NCI-H82 treated with DMSO at 0.1 percent for 48 hours (cell line): Measurements from ENCODE around the gene SLC7A6.
"Not testable (repeated sequence)": the region's sequence is repeated elsewhere in the genome, so short reads cannot be mapped to it uniquely, and the experiment has no call there.

ENCODE experiments used
- DNase-seq: peaks from one replicate; lab custom pipeline; 2025; ENCODE audit not compliant: unreplicated experiment; lab: John Stamatoyannopoulos, UW

The SLC7A6 gene

DNA sequence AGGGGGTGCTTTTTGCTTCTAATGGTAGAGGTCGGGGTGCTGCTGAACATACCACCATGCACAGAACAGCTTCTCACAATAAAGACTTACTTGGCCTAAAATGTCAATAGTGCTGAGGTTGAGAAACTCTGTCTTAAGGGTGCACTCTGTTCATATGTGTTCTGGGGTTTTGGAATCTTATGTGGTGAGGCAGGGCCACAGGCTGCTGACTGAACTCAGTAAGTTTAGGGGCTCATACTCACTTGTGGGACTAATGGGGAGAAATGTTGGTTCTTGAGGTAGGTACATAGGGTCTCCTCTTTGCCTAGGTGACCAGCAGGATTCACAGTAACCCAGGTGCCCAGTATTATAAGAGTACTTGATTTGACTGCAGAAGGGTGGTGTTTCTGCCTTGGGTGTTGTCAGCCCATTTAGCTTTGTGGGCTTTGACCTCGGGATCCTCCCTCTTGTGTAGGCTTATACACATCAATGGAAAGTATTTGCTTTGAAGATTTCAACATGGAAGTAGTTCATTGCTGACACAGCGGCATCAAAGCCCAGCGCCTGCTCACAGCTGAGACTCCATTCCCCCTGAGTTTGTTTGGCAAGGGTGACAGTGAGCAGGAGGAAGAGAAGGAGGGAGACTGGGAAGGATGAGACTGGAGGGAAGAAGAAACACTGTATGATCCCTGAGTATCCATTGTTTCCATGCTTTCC lies 17.2 kb downstream of the SLC7A6 start:
- DNase-seq, result no peak

GRCh38 chr16:68282064-68282452 lies 17.7 kb downstream of the SLC7A6 start:
- DNase-seq, result no peak

- no peak for DNase-seq
These were observed 19.0 kb downstream of the SLC7A6 start for GRCh38 chr16:68283346-68283745.

- DNase-seq, result no peak
These were observed 19.7 kb downstream of the SLC7A6 start for GRCh38 chr16:68283801-68284598.

DNA sequence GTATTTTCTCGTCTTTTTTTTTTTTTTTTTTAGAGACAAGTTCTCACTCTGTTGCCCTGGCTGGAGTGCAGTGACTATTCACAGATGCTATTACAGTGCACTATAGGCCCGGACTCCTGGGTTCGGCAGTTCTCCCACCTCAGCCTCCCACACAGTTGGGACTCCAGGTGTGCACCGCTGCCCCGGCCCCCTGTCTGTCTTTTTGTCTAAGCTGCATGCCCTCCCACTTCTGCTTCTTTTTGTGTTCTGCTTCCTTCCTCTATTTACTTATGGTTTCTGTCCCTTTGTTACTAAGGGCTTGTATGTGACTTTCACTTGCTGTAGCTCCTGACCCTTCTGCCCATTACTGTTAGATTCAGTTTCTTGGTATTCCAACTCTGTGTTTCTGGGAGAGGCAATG lies 20.5 kb downstream of the SLC7A6 start:
- DNase-seq, result no peak

DNA sequence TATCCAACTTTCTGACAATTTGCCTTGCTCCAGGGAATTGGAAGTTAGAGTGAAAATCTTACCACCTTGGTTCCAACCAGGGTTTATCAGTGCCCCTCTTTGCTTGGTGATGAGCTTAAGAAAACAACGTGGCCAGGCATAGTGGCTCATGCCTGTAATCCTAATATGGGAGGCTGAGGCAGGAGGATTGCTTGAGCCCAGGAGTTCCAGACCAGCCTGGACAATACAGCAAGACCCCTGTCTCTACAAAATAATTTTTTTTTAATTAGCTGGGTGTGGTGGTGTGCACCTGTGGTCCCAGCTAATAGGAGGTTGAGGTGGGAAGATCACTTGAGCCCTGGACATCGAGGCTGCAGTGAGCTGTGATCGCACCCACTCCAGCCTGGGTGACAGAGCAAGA lies 21.4 kb downstream of the SLC7A6 start:
- no peak for DNase-seq

DNA sequence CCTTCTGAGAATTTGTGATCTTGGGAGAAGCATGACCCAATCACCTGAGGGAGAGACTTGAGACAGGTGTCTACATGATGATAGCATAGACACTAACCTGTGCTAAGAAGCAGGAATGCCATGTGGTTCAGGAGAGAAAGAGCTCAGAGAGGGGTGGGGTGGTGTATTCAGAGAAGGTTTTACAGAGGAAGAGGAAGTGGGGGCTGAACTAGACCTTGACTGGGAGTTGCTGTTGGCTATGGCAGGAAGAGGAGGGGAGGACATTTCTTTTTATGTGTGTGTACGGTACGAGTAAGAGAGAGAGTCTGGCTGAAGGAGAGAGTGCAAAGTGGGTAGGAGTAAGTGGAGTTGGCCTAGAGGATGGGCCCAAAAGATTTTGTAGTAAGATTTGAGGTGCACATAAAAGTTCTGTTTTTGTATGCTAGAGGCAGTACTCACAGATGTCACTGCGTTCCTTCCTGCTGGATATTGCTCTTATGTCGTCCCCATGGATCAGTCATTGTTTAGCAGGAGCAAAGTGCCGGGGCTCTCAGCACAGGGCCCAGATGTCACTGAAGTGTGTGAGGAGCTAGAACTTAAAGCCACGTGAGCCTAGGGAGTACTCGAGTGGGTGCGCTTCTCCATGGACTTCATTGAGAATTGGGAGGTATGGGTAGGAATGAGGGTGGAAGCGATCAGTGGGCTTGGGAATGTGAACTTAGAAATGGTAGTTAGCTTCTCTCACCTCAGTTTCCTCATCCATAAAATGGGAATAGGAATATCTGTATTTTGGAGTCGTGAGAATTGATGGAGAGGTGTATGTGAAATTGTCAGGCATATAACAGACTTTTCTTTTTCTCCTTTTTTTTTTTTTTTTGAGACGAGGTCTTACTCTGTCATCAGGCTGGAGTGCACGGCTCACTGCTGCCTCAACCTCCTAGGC lies 22.1 kb downstream of the SLC7A6 start:
- DNase-seq, result no peak

DNA sequence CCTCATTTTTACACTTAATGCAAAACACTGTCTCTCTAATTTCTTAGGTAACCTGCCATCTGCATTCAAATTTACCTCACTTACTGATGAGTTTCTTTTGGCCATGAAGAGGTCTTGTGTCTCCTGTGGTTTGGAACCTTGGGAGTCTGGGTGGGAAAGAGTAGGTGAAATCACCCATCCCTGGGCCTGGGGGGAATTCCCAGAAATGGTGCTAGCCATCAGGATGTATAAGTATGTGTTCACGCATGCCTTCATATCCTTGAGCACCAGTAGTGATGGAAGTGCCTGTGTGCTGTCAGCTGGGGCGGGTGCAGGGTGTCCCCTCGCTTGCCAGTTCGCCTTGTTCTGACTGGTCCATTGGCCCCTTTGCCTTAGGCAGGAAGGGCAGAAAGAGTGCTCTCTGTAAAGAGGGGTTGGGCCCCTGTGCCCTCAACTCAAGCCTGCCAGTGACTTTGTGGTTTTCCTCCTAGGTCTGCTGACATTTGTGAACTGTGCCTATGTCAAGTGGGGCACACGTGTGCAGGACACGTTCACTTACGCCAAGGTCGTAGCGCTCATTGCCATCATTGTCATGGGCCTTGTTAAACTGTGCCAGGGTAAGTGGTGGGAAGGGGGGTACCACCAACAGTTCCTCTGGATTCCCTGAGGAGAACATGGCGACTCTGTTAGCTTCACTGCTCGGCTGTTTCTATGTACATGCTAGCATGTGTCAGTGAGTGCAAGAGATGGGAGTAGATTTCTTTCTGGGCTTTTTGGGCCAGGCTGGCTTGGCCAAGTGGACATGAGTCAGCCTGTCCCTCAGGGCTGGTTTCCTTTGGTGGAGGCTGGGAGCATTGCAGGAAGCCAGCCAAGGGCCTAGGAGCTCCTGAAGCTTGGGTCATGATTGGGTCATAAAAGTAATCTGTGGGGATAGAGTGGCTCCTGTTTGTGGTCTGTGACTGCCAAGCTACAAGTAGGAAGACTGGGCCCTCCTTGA lies 23.2 kb downstream of the SLC7A6 start:
- no peak for DNase-seq

GRCh38 chr16:68288252-68288650 lies 23.9 kb downstream of the SLC7A6 start:
- DNase-seq, result no peak

DNA sequence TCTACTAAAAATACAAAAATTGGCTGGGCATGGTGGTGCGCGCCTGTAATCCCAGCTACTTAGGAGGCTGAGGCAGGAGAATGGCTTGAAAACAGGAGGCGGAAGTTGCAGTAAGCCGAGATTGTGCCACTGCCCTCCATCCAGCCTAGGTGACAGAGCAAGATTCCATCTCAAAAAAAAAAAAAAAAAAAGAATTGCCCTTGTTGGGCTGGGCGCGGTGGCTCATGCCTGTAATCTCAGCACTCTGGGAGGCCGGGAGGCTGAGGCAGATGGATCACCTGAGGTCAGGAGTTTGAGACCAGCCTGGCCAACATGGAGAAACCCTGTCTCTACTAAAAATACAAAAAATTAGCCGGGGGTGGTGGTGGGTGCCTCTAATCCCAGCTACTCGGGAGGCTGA lies 24.5 kb downstream of the SLC7A6 start:
- not testable (repeated sequence) for DNase-seq

- DNase-seq, result no peak
These were observed 24.9 kb downstream of the SLC7A6 start for GRCh38 chr16:68289202-68289601.

DNA sequence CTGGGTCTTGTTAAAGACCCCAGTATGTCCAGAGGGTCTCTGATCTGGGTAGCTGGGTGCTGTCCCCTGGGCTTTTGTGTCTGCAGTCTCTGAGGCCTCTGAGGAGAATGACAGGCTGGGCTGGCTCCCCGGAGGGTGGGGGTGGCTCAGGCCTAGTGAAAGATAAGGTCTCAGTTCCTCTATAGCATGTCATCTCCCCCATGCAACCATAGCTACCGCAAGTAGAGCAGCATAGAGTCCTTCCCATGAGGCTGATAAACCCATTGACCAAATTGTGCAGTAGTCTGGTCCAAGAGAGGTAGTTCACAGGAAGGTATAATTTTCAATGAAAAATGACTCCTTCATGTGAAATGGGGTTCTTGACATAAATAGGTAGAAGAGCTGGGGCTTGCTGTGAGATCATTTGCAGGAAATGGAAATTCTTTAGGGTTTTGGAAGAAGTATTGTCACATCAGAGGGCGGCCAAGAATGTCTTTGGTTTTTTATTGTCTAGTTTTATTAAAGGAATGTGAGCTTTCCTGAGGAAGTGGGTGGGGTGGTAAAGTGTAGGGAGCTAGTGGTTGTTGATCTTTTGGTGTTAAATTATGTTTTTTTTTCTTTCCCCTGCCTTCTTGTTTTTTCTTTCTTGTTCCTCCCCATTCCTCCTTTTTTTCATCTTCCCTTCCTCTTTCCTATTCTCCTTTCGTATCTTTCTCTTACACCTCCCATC lies 25.4 kb downstream of the SLC7A6 start:
- DNase-seq, result no peak

- DNase-seq, result no peak
These were observed 26.1 kb downstream of the SLC7A6 start for GRCh38 chr16:68290450-68290849.

- DNase-seq, result no peak
These were observed 26.9 kb downstream of the SLC7A6 start for GRCh38 chr16:68291227-68291626.

- no peak for DNase-seq
These were observed 28.1 kb downstream of the SLC7A6 start for GRCh38 chr16:68292425-68292824.

DNA sequence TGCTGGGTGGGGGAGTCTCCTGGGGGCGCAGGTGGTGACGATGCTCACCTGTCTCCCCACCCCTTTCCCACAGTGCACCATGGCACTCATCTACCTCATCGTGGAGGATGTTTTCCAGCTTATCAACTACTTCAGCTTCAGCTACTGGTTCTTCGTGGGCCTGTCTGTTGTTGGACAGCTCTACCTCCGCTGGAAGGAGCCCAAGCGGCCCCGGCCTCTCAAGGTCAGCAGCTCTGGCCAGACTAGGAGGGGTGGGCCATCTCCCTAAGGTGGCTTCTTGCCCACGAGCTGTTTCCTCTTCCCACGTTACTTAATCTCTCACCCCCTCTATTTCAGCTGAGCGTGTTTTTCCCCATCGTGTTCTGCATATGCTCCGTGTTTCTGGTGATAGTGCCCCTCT lies 32.0 kb downstream of the SLC7A6 start:
- no peak for DNase-seq

GRCh38 chr16:68296693-68297092 lies 32.4 kb downstream of the SLC7A6 start:
- no peak for DNase-seq

GRCh38 chr16:68297908-68298307 lies 33.6 kb downstream of the SLC7A6 start:
- no peak for DNase-seq

- DNase-seq, result no peak
These were observed 34.0 kb downstream of the SLC7A6 start for GRCh38 chr16:68298312-68298711.
